ENCODE results near the gene CBX3.
"Not testable (repeated sequence)": the region's sequence is repeated elsewhere in the genome, so short reads cannot be mapped to it uniquely, and the experiment has no call there.

Gene CBX3

GRCh38 chr7:26201247-26202018, at the start of gene CBX3:
CBX3 (plus strand) TSS chr7:26201745; CDS start chr7:26202999, 1,254 bp downstream.
- DNase-seq (ENCODE audit: low read depth): no peak

DNA sequence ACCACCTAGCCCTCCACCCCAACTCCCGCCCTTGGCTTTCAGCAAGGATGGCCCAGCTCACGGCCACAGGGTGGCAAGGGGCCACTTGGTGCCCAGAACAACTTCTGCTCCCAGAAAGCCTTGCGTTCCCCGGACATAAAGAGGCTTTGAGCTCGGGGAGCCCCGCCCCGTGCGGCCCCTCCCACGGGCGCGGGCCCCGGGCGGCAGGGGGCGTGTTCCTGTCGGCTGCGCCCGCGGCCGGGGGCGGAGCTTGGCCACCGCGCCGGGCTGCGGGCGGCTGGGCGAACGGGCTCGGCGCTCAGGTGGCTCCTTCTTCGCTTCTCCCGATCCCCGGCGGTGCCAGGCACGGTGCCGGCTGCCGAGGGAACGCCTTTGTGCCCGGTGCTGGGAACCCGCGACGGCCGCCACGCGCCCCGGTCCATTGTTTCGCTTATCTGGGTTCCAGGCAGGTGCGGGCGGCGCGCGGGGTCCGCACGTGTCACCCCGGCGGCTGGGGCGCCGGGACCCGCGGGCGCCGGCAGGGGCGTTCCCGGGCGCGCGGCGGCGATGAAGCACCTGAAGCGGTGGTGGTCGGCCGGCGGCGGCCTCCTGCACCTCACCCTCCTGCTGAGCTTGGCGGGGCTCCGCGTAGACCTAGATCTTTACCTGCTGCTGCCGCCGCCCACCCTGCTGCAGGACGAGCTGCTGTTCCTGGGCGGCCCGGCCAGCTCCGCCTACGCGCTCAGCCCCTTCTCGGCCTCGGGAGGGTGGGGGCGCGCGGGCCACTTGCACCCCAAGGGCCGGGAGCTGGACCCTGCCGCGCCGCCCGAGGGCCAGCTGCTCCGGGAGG, 49.4 kb upstream of the CBX3 start, which contains the start of gene NFE2L3:
Gene NFE2L3 (plus strand): TSS at position 246 of the 829 bp plus-strand sequence. CDS start 301 bp downstream, at position 547.
- DNase-seq (ENCODE audit: low read depth): no peak

DNA sequence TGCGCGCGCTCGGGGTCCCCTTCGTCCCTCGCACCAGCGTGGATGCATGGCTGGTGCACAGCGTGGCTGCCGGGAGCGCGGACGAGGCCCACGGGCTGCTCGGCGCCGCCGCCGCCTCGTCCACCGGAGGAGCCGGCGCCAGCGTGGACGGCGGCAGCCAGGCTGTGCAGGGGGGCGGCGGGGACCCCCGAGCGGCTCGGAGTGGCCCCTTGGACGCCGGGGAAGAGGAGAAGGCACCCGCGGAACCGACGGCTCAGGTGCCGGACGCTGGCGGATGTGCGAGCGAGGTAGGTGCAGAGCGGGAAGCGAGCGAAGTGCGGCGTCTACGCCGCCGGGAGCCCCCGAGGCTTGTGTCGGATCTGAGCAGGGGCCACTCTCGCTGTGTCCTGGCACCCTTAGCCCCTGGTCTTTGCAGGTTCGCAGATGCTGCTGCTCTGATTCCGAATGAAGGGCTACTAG, 48.7 kb upstream of the CBX3 start:
- not testable (repeated sequence) for DNase-seq (ENCODE audit: low read depth)

DNA sequence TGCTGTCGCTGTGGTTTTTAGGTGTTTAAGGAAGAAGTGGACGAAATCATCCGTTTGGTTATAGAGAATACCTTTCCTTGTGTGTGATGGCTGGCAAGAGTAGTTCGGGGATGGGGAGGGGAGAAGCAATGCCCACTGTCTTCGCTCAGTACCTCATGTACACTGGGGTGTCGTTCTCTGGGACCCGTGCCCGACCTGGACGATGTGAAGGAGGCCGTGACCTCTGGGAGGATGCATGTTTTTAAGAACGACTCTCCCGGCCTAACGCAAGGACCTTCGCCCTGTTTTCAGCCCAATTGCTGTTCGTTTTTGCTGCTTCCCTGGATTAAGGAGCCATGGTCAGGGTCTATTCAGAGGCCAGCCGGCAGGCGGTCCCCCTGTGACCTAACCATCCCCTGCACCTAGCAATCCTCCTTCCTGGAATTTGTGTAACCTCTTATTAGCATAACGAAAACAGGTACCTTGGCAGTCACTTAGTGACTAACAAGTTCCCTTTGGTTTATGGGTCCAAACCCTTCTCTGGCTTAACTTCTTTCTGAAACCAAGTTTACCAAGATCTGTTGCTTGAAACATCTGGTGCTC, 48.2 kb upstream of the CBX3 start:
- no peak for DNase-seq (ENCODE audit: low read depth)

GRCh38 chr7:26153823-26154783, 47.4 kb upstream of the CBX3 start:
- no peak for DNase-seq (ENCODE audit: low read depth)

DNA sequence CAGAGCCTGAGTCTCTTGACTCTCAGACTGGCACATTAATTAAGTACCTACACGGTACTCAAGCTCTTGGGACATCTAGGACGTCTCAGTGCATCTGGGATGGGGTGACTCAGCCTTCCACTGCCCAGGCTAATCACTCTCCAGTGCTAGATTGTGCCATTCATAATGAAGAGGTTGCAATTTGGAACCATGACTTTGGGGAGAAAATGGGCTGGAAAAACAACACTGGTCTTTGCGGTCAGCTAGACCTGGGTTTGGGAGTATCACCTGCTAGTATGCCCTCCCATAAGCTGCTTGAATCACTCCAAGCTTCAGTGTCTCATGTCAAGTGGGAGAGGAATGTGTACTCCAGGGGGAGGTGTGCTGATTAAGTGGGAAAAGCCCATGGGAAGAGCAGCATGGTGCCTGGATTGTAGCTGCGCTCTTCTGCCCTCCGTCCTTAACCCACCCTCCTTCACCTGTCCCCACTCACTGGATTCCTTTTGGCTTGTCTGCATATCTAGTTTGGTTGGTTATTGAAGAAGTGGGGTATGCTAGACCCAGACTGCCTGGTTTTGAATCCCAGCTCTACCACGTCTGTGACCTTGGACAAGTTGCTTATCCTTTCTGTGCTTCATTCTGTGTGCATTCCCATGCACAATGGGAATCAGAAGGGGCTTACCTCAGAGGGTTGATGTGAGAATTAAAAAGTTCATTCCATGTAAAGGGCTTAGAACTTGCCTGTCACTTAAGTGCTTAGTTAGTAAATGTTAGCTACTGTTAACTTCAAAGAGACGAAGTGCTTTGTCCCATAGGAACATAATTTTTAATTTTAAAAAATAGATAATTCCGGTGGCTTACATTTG, 45.8 kb upstream of the CBX3 start:
- DNase-seq (ENCODE audit: low read depth): peak; percentile 64

DNA sequence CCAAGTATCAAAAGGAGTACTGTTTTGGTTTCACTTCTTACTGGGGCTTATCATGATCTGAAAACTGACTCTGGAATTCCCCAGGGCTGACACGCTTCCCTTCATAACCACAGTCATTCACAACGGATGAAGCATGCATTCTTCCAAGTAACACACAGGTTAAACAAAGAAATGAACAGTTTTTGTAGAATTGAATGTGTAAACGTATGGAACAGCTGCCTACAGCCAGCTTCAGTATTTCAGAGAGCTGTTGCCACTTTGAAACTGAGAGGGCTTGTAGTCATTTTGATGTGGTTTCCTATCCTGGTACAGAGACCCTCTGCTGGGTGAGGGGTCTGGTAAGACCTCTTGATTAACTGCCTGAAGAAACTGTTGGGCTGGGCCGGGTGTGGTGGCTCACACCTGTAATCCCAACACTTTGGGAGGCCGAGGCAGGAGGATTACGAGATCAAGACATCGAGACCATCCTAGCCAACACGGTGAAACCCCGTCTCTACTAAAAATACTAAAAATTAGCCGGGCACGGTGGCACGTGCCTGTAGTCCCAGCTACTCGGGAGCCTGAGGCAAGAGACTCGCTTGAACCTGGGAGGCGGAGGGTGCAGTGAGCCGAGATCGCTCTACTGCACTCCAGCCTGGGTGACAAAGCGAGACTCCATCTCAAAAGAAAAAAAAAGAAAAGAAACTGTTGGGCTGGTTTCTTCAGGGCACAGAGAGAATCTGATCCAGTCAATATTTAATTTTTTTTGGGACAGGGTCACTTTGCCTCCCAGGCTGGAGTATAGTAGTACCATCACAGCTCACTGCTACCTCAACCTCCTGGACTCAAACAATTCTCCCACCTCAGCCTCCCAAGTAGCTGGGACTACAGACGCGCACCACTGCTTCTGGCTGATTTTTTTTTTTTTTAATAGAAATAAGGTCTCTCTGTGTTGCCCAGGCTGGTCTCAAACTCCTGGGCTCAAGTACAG, 44.8 kb upstream of the CBX3 start:
- DNase-seq (ENCODE audit: low read depth): peak; percentile 90

- DNase-seq (ENCODE audit: low read depth): no peak
Measured at GRCh38 chr7:26157520-26158105, 43.9 kb upstream of the CBX3 start.

GRCh38 chr7:26159243-26159642, 42.3 kb upstream of the CBX3 start:
- no peak for DNase-seq (ENCODE audit: low read depth)

- DNase-seq (ENCODE audit: low read depth): no peak
Measured at GRCh38 chr7:26160896-26161295, 40.6 kb upstream of the CBX3 start.

DNA sequence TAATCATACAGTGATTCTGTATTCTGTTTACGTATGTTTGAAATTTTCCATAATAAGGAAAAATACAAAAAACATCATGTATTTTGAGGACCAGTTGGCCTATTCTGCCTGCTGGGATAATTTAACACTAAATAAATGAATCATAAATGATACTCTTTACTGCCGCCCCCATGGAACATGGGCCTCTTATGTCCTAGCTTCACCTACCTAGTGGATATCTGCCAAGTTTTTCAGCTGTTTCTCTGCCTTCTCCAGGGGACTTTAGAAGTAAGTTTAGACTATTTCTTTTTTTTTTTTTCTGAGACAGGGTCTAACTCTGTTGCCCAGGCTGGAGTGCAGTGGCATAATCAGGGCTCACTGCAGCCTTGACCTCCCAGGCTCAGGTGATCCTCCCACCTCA, 39.1 kb upstream of the CBX3 start:
- DNase-seq (ENCODE audit: low read depth): no peak

DNA sequence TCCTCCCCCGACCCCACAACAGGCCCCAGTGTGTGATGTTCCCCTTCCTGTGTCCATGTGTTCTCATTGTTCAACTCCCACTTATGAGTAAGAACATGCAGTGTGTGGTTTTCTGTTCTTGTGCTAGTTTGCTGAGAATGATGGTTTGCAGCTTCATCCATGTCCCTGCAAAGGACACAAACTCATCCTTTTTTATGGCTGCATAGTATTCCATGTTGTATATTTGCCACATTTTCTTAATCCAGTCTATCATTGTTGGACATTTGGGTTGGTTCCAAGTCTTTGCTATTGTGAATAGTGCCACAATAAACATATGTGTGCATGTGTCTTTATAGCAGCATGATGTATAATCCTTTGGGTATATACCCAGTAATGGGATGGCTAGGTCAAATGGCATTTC, 37.7 kb upstream of the CBX3 start:
- DNase-seq (ENCODE audit: low read depth): not testable (repeated sequence)

DNA sequence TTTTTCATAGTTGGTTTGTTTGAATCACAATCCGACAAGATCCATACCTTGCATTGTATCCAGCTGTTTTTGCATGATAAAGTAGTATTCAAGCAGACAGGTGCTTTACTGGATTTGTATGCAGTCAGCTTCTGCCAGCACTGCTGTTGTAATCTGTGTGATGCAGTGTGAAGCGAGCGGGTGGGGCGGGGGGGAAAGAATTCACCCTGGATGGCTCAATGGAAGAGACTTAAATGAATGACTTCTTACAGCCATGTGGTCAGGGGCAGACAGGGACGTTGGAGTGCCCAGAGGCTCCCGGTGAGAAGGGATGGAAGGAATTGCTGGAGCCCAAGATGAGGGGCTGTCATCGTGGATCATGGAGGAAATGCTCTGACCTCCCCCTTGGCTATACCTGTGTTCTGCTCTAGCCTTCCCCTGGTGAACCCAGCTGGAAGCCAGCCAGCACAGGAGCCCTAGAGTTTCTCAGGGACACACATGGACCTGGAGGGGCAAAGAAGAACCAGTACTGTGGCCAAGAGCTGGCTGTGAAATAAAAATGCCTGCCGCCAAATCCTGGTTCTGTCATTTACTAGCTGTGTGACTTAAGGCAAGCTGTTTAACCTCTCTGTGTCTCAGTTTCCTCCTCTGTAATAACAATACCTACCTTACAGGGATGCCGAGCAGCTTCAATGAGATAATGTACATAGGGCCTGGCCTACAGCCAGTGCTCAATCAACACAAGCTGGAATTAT, 35.4 kb upstream of the CBX3 start:
- no peak for DNase-seq (ENCODE audit: low read depth)

GRCh38 chr7:26166684-26167266, 34.8 kb upstream of the CBX3 start:
- no peak for DNase-seq (ENCODE audit: low read depth)

DNA sequence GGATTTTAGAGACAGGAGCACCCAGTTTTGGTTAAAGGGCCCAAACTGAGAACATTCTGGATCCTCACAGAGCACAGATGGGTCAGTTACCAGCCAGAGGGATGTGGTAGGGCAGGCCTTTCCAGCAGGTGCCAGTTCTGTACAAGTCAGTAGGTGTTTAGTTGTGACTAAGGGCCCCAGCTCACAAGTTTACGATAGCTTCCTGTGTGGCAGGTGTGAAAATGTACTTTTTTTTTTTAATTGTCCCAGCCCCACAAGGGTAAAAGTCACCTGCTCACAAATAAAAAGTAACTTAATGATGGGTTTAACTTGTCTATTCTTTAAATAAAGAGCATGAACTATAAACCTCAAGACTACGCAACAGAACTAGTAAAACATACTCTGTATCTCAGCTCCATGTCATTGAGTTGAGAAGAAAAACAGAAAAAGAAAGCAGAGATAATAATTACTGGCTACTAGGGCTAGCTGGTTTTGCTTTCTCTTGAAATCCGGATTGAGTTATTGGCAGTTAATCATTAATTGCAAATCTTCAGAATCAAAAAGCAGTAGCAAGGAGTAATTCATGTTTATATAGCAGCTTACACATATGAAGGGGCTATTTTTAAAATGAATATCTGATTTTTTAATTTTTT, 34.1 kb upstream of the CBX3 start:
- DNase-seq (ENCODE audit: low read depth): no peak

GRCh38 chr7:26168458-26169023, 33.0 kb upstream of the CBX3 start:
- DNase-seq (ENCODE audit: low read depth): no peak

DNA sequence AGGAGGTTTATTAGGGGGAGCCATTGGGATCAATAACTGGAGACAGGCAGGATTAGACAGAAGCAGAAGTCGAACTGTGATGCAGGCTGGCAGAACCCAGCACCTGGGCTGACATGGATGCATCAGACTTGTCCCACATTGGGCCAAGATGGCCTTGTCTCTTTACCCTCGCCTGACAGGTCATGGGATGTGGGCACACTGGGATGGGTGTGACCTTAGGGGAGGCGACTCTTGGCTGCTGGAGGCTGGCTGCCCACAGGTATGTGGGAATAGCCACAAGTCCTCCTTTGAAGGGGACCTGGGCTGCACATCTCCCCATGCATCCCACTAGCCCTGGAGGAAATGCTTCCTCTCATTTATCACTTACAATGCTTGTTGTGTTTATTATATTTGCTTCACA, 32.3 kb upstream of the CBX3 start:
- DNase-seq (ENCODE audit: low read depth): no peak
